ENCODE data around the gene CRYBG2.
"Not testable (repeated sequence)": the region's sequence is repeated elsewhere in the genome, so short reads cannot be mapped to it uniquely, and the experiment has no call there.

The CRYBG2 gene

GRCh38 chr1:26353976-26354820 is at the start of gene CRYBG2:
Gene CRYBG2 (minus strand): TSS chr1:26354130. CDS start chr1:26346657, 7,473 bp downstream.
- peak; percentile 61 for DNase-seq

DNA sequence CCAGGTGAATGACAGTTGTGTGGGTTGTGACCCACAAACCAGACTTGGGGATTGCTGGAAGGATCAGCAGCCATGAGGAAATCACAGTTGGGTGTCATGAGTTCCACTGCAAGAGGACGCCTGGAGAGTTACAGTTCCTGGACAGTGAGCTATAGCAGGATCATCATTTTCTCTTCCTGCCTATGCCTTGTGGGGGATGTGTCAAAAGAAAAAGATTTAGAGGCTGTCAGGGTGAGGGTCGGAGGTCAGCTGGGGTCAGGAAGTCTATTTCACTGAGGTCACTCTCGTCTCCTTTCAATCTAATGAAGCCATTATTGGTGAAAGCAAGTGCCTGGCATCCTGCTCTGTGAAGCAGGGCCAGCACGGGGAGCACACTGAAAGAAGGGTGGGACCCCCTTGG is 49.7 kb upstream of the CRYBG2 start:
- no peak for DNase-seq

- DNase-seq: no peak
Measured at GRCh38 chr1:26401891-26402290, 48.0 kb upstream of the CRYBG2 start.

DNA sequence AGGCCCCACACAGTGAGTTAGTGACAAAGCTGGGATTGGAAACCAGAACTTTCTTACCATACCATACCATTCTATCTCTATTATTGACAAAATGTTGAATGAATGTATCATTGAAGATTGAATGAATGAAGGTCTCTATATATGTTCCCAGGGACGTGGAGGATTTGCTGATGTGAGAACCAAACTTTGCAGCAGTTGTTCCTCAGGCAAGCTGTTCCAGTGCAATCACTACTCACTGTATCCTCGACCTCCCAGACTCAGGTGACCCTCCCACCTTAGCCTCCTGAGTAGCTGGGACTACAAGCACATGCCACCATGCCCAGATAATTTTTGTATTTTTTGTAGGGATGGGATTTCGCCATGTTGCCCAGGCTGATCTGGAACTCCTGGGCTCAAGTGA is 45.1 kb upstream of the CRYBG2 start:
- no peak for DNase-seq

DNA sequence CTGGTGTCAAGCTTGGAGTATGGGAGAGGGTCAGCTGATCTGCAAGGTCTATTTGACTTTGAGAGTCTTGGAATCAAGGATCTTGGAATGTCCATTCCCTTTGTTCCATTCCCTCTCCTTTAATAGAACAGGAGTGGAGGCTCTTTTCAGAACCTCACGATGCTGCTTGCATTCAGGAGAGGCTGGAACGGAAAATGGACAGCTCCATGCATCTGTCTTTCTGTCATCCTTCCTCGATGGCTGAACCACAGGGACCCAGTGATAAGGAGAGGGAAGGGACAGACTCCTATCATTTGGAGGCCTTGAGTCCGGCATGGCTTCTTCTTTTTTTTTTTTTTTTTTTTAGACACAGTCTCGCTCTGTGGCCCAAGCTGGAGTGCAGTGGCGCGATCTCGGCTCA is 41.8 kb upstream of the CRYBG2 start:
- no peak for DNase-seq

DNA sequence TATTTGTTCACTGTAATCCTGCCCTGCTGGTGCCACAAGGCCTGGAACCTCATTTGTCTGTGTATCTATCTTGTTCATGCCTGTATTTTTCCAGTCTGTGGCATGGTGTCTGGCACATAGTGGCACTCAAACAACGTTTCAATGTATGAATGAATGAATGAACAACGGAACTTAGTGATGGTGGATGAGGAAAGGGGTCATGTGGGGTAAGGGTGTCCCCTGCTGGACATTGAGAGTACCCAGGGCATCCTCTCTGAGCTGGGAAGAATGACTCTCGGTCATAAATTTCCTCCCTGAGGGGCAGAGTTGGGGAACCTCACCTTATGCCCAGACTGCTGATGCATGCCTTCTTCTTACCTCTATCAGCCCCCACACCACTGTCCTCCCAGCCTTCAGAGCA is 37.5 kb upstream of the CRYBG2 start:
- DNase-seq: no peak

DNA sequence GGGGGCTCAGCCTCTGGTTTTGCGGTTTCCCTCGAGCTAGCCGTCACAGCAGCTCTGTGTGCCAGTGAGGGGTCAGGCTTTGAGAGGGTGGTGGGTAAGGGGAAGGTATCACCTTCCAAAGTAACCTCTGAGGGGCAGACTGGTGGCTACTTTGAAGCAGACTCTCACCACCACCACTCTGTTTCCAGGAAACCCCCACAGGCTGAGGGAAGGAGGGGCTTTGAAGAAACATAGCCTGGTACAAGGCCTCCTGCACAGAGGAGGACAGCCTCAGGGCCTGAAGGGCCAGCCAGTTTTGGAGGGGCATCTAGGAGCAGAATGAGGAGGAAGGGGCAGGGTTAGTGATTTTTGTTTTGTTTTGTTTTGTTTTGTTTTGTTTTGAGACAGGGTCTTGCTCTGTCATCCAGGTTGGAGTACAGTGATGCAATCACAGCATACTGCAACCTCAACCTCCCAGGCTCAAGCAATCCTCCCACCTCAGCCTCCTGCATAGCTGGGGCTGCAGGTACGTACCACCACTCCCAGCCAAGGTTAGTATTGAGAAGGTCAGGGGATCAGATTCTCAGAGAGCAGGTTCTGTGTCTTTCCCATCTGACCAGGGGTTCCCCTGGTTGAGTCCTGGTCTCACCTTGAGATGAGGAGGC is 35.8 kb upstream of the CRYBG2 start:
- no peak for DNase-seq

GRCh38 chr1:26388791-26389445 is 35.0 kb upstream of the CRYBG2 start:
- no peak for DNase-seq

GRCh38 chr1:26387447-26387846 is 33.5 kb upstream of the CRYBG2 start:
- no peak for DNase-seq

GRCh38 chr1:26385063-26385462 is 31.1 kb upstream of the CRYBG2 start:
- not testable (repeated sequence) for DNase-seq

GRCh38 chr1:26384076-26384475 is 30.1 kb upstream of the CRYBG2 start:
- DNase-seq: no peak

DNA sequence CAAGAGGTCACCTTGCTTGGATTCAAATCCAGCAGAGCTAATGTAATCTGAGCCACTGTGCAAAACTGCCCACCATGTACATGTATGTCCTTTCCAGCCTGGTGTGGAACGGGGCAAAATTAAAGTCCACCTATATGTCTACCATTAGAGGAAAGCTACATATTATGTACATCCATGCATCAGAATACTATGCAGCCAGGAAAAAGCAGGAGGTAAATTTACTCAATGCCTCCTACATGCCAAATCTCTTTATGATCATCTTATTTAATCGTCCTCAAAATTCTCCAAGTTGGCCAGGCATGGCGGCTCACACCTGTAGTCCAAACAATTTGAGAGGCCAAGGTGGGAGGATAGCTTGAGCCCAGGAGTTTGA is 24.9 kb upstream of the CRYBG2 start:
- DNase-seq: no peak

GRCh38 chr1:26378088-26378878 is 24.4 kb upstream of the CRYBG2 start:
- DNase-seq: no peak

GRCh38 chr1:26376050-26376449 is 22.1 kb upstream of the CRYBG2 start:
- no peak for DNase-seq

GRCh38 chr1:26375081-26375480 is 21.2 kb upstream of the CRYBG2 start:
- no peak for DNase-seq

DNA sequence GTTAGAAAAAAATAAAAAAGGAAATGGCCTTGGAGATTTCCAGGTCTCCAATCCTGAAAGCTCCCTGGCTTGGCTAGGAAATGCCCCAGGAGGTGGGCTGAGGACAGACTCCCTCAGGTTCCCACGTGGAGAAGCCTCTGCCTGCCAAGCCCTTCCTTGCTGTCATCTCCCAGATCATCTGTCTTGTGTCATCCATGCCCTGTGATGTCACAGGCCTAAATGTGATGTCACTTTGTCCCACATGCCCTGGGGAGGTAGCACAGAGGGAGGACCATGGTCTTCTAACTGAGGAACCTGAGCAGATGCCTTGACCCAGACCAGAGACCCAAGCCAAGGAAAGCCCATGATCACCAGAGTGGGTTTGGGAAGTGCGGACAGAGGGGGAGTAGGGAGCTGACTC is 20.4 kb upstream of the CRYBG2 start:
- DNase-seq: not testable (repeated sequence)

DNA sequence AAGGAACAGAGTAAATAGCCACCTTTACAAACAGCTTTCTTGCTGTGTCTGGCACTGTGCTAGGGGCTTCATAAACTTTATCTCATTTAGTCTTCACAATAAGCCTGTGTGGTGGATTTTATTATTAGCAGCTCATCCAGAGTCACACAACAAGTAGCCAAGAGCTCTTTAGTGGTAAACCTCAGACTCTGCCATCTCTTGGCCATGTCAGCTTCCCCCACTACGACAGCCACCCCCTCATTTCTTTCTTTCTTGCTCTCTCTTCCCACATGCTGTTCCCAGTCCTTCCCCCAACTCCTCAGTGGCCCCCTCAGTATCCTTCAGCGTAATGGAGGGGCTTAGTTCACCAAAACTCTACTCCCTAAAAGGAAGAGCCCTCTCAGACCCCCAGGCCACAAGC is 19.9 kb upstream of the CRYBG2 start:
- no peak for DNase-seq

DNA sequence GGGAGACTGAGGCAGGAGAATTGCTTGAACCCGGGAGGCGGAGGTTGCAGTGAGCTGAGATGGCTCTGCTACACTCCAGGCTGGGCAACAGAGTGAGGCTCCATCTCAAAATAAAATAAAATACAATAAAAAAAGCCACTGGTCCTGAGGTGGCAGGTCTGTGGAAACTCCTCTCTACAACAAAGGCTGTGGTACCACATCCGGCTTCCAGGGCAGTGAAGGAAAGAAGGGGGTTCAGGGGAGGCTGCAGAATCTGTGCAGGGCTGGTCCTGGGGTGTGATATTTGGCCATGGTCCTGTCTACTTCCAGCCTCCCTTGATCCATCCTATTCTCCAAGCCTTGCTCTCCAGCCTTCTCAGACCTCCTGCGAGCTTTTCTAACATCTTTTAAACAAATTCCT is 19.4 kb upstream of the CRYBG2 start:
- DNase-seq: no peak

DNA sequence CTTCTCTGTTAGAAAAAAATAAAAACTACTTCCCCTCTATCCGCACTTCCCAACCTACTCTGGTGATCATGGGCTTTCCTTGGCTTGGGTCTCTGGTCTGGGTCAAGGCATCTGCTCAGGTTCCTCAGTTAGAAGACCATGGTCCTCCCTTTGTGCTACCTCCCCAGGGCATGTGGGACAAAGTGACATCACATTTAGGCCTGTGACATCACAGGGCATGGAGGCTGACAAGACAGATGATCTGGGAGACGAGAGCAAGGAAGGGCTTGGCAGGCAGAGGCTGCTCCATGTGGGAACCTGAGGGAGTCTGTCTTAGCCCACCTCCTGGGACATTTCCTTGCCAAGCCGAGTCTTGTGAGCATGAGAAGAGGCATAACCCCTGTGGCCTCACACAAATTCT is 18.7 kb upstream of the CRYBG2 start, which contains the start of gene ZNF683:
ZNF683 (minus strand) TSS at position 140 of the 400 bp plus-strand sequence. CDS start 4,179 bp downstream, outside the sequence.
- not testable (repeated sequence) for DNase-seq

DNA sequence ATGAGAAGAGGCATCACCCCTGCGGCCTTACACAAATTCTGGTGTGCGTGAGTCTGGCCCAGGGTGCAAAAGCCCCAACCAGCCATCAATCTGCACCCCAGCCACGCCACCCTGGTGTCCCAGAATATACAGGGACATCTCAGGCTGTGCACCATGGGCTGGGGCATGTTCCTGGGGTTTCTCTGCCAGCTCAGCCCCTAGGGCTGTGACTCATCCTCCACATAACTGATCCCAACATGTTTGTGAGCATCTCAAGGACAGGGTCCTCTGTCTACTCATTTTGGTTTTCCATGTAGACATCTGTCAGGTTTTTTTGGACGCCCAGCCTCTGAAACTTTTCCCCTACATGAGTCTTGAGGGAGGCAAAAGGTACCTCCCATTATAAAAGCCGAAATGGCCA is 18.1 kb upstream of the CRYBG2 start:
- no peak for DNase-seq

DNA sequence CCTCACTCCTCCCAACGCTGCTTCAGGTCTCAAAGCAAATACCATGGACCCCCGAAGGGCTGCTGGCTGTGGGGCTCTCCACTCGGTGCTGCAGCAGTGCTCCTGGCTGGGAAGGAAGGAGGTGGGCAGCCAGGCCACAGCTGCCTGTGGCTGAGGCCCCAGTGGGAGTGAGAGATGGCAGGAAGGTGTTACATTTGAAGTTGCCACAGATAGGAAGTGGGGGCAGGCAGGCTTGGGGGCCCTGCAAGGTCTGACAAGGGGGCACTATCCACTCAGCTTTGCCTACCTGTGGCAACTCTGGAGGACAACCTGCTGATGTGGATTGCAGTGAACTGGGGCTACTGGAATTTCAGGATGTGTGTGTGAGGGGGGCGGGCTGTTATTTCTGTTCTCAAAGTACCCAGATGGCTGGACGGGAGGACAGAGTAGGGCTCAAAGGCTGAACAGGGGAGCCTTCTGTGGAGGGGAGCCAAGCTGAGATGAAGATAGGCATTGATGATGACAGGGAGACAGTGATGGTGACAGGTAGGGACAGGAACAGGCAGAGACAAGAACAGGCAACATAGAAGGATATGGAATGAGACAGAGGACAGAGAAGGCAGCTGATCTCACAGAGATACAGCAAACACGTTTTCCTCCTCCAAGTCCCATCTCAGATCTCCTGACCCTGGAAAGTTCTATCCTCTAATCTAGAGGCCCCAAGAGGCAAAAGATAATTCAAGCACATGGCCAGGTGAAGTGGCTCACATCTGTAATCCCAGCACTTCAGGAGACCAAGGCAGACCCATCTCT is 16.9 kb upstream of the CRYBG2 start:
- DNase-seq: no peak

DNA sequence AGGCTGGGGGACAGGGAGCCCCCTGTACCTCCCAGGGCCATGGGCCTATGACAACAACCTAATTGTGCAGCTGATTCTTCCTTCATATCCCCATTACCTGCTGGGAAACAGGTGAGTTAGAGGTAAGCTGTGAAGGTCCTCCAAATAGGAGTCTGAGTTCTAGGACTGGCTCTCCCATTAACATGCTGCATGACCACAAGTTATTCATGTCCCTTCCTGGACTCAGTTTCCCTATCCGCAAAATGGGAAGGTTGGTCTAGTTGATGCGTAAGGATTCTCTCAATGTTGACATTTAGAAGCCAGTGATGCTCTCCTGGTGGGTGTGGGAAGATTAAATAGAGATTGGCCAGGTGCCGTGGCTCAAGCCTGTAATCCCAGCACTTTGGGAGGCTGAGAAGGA is 14.6 kb upstream of the CRYBG2 start:
- no peak for DNase-seq

Data from NCI-H510A (cell line).